ENCODE data around the gene OTOP2.

Gene OTOP2

GRCh38 chr17:74935585-74936469 lies 11.8 kb downstream of the OTOP2 start, which contains the start of gene OTOP3:
TSS of gene OTOP3 (plus strand) at chr17:74935898. CDS start at chr17:74935922, 24 bp downstream.
- peaks cover 3% of the 10 kb centered on the region for H3K27me3 ChIP-seq (ENCODE audit: insufficient read depth, low read length, poor library complexity)
- TF ChIP-seq, protein P1, sequence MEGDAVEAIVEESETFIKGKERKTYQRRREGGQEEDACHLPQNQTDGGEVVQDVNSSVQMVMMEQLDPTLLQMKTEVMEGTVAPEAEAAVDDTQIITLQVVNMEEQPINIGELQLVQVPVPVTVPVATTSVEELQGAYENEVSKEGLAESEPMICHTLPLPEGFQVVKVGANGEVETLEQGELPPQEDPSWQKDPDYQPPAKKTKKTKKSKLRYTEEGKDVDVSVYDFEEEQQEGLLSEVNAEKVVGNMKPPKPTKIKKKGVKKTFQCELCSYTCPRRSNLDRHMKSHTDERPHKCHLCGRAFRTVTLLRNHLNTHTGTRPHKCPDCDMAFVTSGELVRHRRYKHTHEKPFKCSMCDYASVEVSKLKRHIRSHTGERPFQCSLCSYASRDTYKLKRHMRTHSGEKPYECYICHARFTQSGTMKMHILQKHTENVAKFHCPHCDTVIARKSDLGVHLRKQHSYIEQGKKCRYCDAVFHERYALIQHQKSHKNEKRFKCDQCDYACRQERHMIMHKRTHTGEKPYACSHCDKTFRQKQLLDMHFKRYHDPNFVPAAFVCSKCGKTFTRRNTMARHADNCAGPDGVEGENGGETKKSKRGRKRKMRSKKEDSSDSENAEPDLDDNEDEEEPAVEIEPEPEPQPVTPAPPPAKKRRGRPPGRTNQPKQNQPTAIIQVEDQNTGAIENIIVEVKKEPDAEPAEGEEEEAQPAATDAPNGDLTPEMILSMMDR (IDR thresholded peaks at IDR 0.05; ENCODE audit: borderline replicate concordance, extremely low read depth, low read length, poor library complexity, severe bottlenecking) = no peak
- no peak for TF ChIP-seq EZH2 (IDR thresholded peaks at IDR 0.05; ENCODE audit: borderline replicate concordance, low read depth, low read length, severe bottlenecking)
- H3K79me2 ChIP-seq (ENCODE audit: insufficient read depth, low read length) = no peaks in the 10 kb centered on the region
- no peak within 1 kb of the TSS for H3K9ac ChIP-seq (ENCODE audit: low read depth, low read length)
- H3K4me3 ChIP-seq (ENCODE audit: low read depth in 1 of 2, low read length in 2 of 2) = no peak within 1 kb of the TSS
- no peak within 1 kb of the TSS for H2AFZ ChIP-seq (ENCODE audit: low read depth, low read length)
- H3K4me1 ChIP-seq (ENCODE audit: insufficient read depth, low read length) = no peaks in the 10 kb centered on the region
- H3K4me2 ChIP-seq (ENCODE audit: insufficient read depth, low read length) = no peak within 1 kb of the TSS
- no peaks in the 10 kb centered on the region for H3K36me3 ChIP-seq (ENCODE audit: insufficient read depth, low read length)
- DNase-seq (no peak), ATAC-seq (ENCODE audit: insufficient read depth, low read depth) (no peak)
- no peaks in the 10 kb centered on the region for H3K9me3 ChIP-seq (ENCODE audit: insufficient read depth, low read length, severe bottlenecking)
- H4K20me1 ChIP-seq (ENCODE audit: insufficient read depth, low read length) = peaks cover 3% of the 10 kb centered on the region; the same call in 1 of the 2 replicates
- no peak within 1 kb of the TSS for H3K27ac ChIP-seq (ENCODE audit: low read length)

DNA sequence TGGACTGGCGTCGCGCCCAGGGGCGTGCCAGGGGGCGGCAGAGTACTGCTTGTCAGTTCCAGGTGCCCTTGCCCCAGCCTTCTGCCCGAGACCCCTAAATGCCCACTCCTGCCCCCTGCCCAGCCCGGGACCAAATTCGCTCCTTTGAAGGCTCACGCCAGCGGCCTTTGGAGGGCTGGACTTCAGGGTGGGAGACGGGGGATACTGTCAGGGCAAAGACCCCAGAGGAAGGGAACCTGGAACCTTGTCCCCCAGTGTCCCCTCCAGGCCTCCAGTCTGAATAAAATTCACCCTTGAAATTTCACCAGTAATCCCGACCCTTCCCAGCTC lies 12.4 kb downstream of the OTOP2 start:
- Histone ChIP-seq H3K27me3 (ENCODE audit: insufficient read depth, low read length, poor library complexity) (peaks cover 3% of the 10 kb centered on the region), H3K4me3 (ENCODE audit: low read depth in 1 of 2, low read length in 2 of 2) (no peak overlapping the region), H4K20me1 (ENCODE audit: insufficient read depth, low read length) (peaks cover 3% of the 10 kb centered on the region; the same call in 1 of the 2 replicates), H3K79me2 (ENCODE audit: insufficient read depth, low read length) (no peaks in the 10 kb centered on the region), H3K9ac (ENCODE audit: low read depth, low read length) (no peak overlapping the region), H3K4me1 (ENCODE audit: insufficient read depth, low read length) (no peaks in the 10 kb centered on the region), H2AFZ (ENCODE audit: low read depth, low read length) (no peak overlapping the region), H3K4me2 (ENCODE audit: insufficient read depth, low read length) (no peak overlapping the region), H3K27ac (ENCODE audit: low read length) (no peak overlapping the region), H3K36me3 (ENCODE audit: insufficient read depth, low read length) (no peaks in the 10 kb centered on the region), H3K9me3 (ENCODE audit: insufficient read depth, low read length, severe bottlenecking) (no peaks in the 10 kb centered on the region)
- DNase-seq = no peak
- no peak for ATAC-seq (ENCODE audit: insufficient read depth, low read depth)
- no peak for TF ChIP-seq EZH2 (IDR thresholded peaks at IDR 0.05; ENCODE audit: borderline replicate concordance, low read depth, low read length, severe bottlenecking)
- TF ChIP-seq, protein P1 (IDR thresholded peaks at IDR 0.05; ENCODE audit: borderline replicate concordance, extremely low read depth, low read length, poor library complexity, severe bottlenecking) = no peak

DNA sequence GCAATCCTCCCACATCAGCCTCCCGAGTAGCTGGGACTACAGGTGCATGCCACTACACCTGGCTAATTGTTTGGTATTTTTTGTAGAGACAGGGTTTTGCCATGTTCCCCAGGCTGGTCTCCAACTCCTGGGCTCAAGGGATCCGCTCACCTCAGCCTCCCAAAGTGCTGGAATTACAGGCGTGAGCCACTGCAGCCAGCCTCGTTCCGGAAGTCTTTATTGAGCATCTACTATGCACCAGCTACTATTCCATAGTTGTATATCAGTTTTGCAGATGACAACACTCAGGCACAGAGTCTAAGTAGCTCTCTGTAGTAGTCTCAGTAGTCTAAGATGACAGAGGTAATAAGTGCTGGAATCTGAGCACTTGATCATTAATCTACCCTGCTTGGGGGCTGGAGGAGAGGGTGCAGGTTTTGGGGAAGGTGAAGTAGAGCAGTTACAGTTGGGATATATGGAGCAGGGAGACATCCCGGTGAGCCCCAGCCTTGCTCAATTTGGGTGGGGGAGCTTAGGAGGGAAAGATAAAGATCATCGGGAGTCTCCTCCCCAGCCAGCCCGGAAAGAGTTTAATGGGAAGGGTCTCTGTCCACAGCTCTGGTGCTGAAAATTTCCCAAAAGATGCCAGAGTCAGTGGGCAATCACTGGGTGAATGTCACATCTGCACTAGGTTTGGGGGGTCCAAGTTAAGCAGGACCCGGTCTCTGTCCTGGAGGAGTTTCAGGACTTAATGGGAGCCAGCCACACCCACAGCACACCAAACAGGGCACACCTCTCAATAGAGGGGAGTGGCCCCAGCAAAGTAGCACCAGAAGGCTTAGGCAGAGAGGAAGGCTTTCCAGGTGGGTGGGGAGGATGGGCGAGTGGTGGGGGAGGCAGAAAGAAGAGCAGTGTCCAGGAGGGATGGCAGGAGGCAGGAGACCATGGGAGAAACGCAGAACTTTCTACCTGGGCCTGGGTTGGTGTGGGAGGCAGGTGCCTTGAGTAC lies 13.3 kb downstream of the OTOP2 start:
- Histone ChIP-seq H3K4me1 (ENCODE audit: insufficient read depth, low read length) (no peaks in the 10 kb centered on the region), H3K36me3 (ENCODE audit: insufficient read depth, low read length) (no peaks in the 10 kb centered on the region), H4K20me1 (ENCODE audit: insufficient read depth, low read length) (peaks cover 3% of the 10 kb centered on the region; the same call in 1 of the 2 replicates), H3K9ac (ENCODE audit: low read depth, low read length) (no peak overlapping the region), H3K27me3 (ENCODE audit: insufficient read depth, low read length, poor library complexity) (peaks cover under 1% of the 10 kb centered on the region), H3K79me2 (ENCODE audit: insufficient read depth, low read length) (no peaks in the 10 kb centered on the region), H3K4me2 (ENCODE audit: insufficient read depth, low read length) (no peak overlapping the region), H3K4me3 (ENCODE audit: low read depth in 1 of 2, low read length in 2 of 2) (no peak overlapping the region), H3K27ac (ENCODE audit: low read length) (no peak overlapping the region), H3K9me3 (ENCODE audit: insufficient read depth, low read length, severe bottlenecking) (no peaks in the 10 kb centered on the region), H2AFZ (ENCODE audit: low read depth, low read length) (no peak overlapping the region)
- ATAC-seq (ENCODE audit: insufficient read depth, low read depth) (no peak), DNase-seq (no peak)
- TF ChIP-seq EZH2 (IDR thresholded peaks at IDR 0.05; ENCODE audit: borderline replicate concordance, low read depth, low read length, severe bottlenecking) = no peak
- TF ChIP-seq, protein P1 (IDR thresholded peaks at IDR 0.05; ENCODE audit: borderline replicate concordance, extremely low read depth, low read length, poor library complexity, severe bottlenecking) = no peak

Data from DND-41 (cell line).